Skeletal muscle cell (primary cell): ENCODE data around the gene GPR87.

Experiments
- DNase-seq: peaks from one replicate; pipeline ENCODE4 v3.0.0-alpha.2; 2010; ENCODE audit warnings: low read depth
- H3K4me3 ChIP-seq: 2 replicates; pipeline ENCODE4 v1.5.1; 2011; ENCODE audit warnings: low read depth, mild to moderate bottlenecking, control low read depth, low read length, moderate library complexity

Gene GPR87

DNA sequence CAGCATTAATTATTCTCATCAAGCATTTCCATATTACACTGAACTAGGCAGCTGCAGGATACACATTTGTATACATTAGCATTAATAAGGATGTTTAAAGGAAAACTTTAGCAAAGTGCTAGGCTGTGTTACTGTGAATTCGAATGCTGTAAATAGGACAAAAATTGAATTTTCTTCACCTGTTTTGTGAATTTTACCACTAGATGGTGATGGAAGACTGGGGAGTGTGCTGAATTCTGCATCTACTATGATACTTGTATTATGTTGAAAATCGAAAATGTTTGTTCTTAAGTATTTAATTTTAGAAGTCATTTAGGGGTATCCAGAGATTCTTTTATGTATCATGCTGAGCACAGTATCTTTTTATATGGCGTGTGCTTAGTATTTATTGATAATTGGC is 25.9 kb downstream of the GPR87 start:
- DNase-seq = peak; percentile 14
- no peak overlapping the region for H3K4me3 ChIP-seq

DNA sequence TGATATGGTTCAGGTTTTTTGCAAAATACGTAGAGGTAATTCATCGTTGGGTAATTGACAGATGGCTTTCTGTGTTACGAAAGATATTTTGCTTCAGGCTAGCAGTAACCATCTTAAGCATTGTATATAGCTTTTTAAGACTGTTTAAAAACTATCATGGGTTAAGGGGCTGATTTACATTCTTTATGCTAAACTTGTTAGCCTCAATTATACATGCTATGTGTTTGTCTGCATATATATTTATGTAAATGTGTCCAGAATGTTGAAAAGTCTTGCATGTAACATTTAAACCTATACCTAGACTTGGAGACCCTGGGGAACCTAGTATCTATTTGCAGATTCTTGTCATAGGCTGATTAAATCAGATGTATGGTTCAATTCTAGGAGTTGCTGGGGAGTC is 27.2 kb downstream of the GPR87 start:
- no peak overlapping the region for H3K4me3 ChIP-seq
- no peak for DNase-seq

DNA sequence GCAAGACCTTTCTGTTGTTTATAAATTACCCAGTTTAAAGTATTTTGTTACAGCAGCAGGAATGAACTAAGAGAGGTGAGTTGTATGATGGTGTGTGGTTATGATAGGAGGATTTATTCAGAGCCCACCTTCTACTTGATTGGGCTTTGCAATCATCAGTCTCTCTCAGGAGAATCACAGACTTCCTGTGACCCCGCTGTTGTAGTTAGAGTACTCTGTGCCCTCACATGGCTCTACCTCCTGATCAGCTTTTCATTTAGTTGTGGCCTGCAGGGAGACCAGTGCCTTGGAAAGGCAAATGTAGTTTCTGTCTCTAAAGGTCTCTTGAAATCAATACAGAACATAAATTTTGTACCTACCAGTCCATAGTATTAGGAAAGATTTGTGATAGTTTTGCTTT is 30.7 kb downstream of the GPR87 start:
- no peak for DNase-seq
- H3K4me3 ChIP-seq = no peak overlapping the region

DNA sequence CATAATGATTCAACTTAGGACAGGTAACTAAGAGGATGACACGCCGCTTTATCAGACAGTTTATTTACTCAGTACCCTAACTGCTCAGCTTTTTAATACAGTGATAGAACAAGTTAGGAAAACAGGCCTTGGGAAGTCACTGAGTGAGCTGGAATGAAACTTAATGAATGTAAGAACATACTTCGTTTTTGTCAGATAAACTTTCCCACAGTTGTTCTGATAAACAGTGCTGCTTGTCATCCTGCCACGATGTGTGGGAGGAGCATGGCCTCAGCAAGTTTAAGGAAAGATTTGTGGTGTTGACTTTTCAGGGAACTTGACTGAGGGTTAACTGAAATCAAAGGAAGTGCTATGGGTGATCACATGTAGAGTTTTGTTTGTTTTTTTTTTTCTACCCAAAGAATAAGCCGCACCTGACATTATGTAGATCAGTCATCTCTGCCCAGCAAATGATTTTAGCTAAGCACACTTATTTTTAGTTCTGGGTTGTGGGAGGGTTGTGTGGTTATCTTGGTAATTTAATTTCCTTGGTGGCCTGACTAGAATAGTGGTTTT is 32.6 kb downstream of the GPR87 start:
- H3K4me3 ChIP-seq = no peak overlapping the region
- peak; percentile 46 for DNase-seq

DNA sequence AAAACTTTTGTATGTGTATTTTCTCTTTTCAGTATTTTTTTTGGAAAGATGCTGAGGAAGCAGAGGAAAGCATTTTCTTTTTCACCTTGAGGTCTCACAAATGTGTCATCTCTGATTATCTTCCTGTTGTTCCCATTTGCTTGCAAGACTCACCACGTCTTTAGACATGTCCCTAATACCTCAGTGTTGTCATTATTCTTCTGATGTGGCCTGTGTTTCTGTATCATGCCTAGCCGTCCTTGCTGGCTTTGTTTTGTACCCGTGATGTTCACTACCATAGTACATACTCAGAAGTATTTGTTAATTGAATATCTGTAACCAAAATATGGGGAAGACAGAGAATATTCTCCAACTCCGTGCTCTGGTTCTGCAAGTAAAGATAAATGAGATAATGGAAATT is 33.2 kb downstream of the GPR87 start:
- no peak for DNase-seq
- no peak overlapping the region for H3K4me3 ChIP-seq

DNA sequence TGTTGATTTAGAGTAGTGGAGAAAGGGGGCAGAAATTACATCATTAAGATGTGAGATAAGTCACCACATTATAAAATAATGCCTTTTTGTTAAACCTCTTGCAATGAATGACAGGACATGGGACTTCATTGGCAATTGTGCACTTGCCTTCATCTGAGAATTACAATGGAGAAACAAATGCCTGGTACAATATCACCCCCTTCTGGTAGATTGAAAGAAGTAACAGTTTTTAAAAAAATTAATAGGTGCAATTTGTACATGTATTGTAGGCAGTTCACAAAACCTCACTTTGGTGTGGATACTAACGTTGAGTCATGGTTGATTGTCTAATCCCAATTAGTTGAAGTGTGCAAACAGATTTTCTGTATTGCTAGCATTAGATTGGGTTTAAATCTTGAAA is 33.7 kb downstream of the GPR87 start:
- H3K4me3 ChIP-seq = no peak overlapping the region
- peak; percentile 30 for DNase-seq

DNA sequence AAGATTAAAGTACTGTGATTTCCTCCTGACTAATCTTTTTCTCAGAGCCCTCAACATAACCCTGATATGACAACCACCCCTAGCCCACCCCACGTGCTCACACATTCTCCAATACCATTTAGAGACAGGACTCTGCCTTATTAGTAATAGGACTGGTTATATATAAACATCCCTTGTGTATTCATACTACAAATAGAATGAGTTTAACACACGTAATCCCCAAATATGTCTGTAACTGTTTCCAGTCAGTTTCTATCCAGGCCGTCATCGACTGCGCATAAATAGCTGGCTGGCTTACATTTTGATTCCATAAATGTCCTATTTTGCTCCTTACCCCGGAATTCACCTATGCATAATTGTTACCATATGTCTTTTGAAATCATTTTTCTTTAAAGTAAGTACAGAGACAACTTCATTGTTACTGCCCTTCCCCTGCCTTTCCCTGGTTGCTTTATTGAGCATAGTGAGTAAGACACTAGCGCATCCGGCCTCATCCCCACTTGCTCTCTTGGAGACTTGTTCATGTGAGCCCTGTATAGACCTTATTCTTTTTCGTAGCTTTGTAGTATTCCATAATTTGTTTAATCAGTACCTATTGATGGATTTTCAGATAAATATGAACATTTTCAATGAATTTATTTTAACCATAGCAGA is 34.8 kb downstream of the GPR87 start:
- H3K4me3 ChIP-seq = no peak overlapping the region
- DNase-seq = peak; percentile 47

DNA sequence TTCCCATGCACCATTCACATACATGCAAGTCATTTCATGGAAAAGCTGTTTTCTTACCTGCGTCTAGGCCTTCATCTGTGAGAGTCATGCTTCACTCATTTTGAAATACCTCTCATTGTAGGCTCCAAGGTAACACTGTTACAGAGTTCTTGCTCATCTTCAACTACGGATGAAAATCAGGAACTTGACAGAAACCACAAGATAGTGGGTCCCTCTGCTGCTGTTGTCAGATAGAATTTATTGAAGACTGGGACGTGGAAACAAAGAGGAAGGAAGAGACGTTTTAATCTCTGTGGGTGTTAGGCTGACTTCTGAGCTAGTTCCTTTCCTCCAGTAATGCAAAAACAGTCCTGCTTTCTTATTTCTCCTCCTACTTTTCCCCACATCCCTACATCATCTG is 38.4 kb downstream of the GPR87 start, which contains the start of gene P2RY14:
P2RY14 (minus strand) TSS at position 313 of the 400 bp plus-strand sequence. CDS start 64,226 bp downstream, outside the sequence.
- no peak within 1 kb of the TSS for H3K4me3 ChIP-seq
- DNase-seq = no peak

DNA sequence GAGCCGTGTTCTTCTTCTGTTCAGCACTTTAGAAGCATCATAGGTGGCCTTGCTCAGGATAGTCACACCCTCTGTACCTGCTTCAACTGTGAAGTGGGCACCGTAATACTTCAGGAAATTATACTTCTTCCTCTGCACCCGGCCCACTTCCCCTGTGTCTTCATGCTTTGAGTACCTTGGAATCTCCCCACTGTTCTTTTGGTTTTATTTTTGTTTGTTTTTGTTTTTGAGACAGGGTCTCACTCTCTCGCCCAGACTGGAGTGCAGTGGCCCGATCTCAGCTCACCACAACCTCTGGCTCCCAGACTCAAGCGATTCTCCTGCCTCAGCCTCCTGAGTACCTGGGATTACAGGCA is 40.0 kb downstream of the GPR87 start:
- no peak overlapping the region for H3K4me3 ChIP-seq
- no peak for DNase-seq

DNA sequence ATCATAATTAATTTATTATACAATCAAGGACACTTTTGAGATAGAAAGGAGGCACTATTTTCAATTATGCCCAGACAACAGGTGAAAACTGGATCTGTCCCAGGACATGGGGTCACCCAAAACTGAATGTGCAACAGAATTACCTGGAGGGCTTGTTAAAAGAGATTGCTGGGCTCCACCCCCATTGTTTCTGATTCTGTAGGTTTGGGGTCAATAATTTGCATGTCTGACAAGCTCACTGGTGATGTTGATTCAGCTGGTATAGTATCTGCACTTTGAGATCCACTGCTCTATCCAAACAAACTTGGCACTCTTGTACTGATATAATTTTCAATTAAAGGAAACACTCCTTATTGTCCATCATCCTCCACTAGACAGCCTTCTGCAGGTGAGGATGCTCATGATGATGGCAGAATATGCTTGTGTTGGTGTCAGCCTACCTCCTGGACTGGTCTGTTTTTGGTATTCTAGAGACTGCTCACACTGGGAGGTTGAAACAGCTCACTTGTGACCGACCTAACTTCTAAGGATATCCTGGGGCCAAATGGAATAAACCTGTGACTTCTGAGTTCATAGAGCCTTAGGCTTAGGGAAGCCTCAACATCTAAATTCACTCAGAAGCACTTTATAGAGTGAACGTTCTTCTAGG is 40.5 kb downstream of the GPR87 start:
- DNase-seq = no peak

DNA sequence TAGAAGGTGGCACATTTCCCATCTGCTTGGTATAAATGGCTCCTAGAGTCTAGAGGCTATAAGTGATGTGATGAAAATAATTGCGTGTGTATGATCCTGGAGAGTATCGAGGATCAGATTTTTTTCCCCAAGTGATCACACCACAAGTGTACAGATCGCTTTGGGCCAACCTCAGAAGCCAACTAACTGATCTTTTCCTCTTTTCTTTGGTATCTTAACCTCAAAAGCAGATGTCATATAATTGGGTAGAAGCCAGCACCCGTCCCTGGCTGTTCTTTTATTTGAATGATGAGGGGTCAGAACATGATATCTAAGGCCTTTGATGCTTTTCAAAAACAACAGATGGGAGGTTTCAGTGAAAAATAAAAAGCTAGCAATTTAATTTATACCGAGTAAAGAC is 41.5 kb downstream of the GPR87 start:
- DNase-seq = no peak

More for the DNA sequence above, 40.5 kb downstream of the GPR87 start:
- H3K4me3 ChIP-seq = no peak overlapping the region

DNA sequence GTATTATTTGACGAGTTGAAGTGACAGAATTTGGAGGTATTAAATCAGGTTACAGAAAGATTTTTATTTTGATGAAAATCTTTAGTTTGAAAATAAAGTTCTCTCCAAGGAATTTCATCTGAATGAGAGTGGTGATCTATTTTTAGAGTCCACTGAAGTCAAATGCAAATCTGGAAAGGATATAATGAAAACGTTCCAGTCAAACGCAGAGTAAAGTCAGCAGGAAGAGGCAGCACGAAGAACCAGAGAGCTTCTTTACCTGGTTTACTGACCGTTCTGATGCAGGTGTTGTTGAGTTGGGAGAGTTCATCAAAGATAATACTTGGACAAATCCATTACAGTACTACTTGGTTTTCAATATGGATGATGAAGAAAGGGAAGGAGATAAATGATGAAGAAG is 47.0 kb downstream of the GPR87 start:
- no peak for DNase-seq

More for the DNA sequence above, 41.5 kb downstream of the GPR87 start:
- H3K4me3 ChIP-seq = no peak overlapping the region

DNA sequence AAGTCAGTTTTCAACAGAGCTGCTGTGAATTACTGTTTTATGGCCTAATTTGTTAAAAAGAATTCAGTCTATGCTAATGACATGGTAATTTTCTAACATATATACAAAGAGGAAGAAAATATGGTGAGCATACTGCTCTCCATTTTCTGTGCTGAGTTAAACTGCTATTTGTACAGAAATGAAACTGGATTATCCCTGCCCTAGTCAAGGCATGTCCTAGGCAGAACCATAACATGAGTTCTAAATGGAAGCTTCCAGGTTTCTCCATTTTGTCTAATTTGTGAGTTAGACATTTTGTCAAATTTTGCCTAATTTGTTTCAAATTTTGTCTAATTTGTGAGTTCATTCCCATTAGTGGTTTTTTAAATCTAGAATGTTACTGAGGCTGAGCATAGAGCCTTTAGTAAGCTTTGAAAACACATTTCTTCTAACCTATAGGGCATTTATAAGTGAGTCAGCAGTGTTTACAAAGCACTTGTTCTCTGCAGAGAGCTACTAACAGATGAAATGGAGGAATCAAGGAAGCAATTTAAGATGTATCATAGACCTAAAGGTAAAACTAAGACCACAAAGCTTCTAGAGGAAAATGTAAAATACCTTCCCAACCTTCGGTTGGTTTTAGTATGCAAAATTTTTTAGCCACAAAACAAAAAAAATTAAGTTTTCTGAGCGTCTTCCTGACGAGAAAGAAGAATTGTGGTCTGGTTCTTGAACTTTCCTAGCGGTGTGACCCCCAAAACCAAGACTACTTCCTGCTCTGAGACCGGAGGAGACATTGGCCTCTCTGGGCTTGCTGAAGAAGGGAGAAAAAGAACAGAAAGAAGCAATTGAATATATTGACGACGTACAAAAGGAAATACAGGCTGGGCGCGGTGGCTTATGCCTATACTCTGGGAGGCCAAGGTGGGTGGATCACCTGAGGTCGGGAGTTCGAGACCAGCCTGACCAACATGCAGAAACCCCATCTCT is 48.1 kb downstream of the GPR87 start:
- H3K4me3 ChIP-seq = no peak overlapping the region
- no peak for DNase-seq

More for the DNA sequence above, 47.0 kb downstream of the GPR87 start:
- no peak overlapping the region for H3K4me3 ChIP-seq

DNA sequence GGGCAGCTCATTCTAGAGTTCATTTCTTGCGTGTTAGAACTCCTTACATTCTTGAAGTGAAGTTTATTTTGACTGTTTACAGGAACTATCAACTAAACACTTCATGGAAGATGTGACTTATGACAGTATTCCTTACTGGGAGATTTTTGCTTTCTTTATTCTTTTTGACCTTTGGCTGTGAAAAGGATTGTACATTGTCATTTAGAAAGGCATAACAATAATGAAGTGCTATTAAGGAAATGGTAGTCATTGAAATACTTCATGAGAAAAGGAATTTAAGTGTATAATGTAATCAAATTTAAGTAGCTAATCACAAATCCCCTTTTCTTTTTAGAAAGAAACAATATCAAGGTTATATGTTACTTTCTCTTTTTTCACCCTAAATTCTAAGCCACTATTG is 49.6 kb downstream of the GPR87 start:
- no peak for DNase-seq
- H3K4me3 ChIP-seq = no peak overlapping the region

DNA sequence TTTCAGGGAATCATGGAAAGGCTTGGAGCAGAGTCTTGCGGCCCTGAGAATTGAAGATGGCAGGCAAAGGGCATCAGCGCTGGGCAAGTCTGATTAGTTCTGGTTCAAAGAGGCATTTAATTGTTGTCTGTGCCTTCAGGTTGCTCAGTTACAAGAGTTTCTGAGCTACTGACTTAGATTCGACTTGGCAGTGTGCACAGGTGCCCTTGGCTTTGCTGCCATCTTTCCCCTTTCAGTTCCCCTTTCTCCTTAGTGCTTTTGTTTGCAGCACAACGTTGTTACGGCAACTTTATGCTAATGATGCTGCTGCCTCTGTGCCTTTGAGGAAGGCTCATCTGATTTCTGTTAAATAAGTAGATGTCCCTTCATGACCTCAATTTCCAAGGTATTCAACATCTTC is 50.8 kb downstream of the GPR87 start:
- no peak for DNase-seq
- no peak overlapping the region for H3K4me3 ChIP-seq

DNA sequence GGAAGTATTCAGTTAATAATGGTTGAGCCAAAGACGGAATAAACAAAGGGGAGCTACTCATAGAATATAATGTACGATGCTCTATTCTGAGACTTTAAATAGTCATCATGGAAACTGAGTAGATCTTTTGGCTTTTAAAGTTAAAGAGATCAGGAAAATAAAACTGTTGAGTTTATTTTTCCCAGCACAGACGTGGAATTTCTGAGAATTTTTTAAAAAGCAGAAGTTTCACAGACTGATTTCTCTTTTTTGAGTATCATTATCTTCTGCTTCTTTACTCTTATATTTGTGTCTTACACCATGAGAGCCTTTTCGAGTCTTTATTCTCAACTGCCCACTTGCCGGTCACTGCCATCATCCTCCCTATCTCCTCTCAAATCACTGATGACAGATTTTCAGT is 51.5 kb downstream of the GPR87 start:
- DNase-seq = no peak

DNA sequence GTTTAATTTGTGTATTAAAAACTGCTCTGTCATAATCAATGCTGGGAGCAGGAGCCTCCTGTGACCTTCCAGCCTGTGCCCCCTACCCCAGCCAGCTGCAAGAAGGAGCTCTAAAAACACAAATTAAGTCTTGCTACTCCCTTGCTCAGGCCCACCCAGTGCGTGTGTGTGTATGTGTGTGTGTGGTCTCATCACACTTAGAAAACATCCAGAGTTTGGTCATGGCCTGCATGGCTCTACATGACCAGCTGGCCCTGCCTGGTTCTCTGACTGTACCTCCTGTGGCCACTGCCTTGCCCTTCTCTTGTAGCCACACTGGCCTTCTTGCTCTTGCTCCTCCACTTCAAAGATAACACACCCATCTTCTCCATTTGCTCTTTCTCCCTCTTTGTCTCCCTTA is 52.0 kb downstream of the GPR87 start:
- no peak overlapping the region for H3K4me3 ChIP-seq
- DNase-seq = no peak

More for the DNA sequence above, 51.5 kb downstream of the GPR87 start:
- H3K4me3 ChIP-seq = no peak overlapping the region

DNA sequence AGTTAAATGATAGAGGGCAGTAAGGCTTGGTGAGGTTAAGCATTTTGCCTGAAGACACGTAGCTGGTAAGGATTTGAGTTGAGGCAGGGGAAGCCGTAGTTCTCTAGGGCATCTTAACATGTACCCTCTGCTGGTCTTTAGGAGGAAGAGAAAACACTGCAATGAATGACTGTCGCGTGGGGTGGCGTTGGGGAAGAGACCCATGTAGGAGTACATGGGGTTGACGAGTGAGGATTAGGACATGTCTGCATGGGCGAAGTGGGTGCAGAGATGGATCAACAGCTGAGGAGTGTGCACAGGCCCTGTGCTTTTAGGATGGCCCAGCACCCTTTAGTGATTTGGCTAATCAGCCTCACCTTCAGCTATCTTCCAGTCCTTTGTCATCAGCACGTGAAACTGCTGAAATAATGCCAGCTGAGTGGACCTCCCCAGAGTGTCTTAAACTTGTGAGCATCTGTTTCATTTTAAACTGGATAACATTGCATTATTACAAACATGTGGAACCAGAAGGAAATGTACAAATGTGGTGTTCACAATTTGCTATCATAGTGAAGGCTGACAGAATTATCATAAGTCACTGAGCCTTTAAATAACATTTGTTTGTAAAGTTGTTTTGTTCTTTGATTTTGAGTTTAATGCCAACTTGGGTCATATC is 53.6 kb downstream of the GPR87 start:
- no peak for DNase-seq
- H3K4me3 ChIP-seq = no peak overlapping the region

DNA sequence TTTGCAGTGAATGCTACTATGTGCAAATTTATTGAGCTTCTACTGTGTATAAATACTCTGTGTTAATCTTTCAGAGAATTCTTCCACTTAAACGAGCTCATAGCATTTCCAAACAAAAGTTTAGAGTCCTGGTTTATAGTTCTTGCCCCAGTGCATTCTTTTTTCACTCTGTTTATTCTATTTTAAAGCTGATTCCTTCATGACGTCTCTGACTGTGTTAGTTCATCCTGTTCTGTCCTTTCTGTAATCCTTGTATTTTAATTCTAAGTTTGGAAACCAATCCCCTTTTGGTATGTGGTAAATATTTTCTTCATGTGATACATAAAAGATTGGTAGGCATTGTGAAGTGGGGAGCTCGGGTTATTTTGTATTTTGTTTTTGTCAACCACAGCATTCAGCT is 57.0 kb downstream of the GPR87 start:
- no peak for DNase-seq
- no peak overlapping the region for H3K4me3 ChIP-seq
